AG10803 (cell line): Measurements from ENCODE around the gene HOXA5.

Experiments used
- DNase-seq: peaks from one replicate; pipeline ENCODE4 v3.0.0; 2010; ENCODE audit warnings: low read depth
- H3K4me3 ChIP-seq: 2 replicates; pipeline ENCODE4 v1.5.1; 2011; ENCODE audit warnings: mild to moderate bottlenecking, low read length, control low read depth
- CTCF ChIP-seq: conservative IDR thresholded peaks from 2 replicates; pipeline ENCODE4 v1.5.1; 2011; ENCODE audit warnings: mild to moderate bottlenecking, low read length, control low read depth, inconsistent platforms

HOXA5 gene

GRCh38 chr7:27137640-27138315, 5.7 kb downstream of the HOXA5 start:
- no peak for DNase-seq
- no peak for TF ChIP-seq CTCF
- no peak overlapping the region for H3K4me3 ChIP-seq

GRCh38 chr7:27134392-27134791, 9.1 kb downstream of the HOXA5 start:
- H3K4me3 ChIP-seq, result no peak overlapping the region
- peak; percentile 96 for DNase-seq
- no peak for TF ChIP-seq CTCF

- DNase-seq, result no peak
- H3K4me3 ChIP-seq, result no peak overlapping the region
- no peak for TF ChIP-seq CTCF
Measured at GRCh38 chr7:27133409-27134231, 9.9 kb downstream of the HOXA5 start.

- no peak overlapping the region for H3K4me3 ChIP-seq
- TF ChIP-seq CTCF, result no peak
- DNase-seq, result no peak
Measured at GRCh38 chr7:27132978-27133377, 10.5 kb downstream of the HOXA5 start.

- no peak for DNase-seq
- no peak overlapping the region for H3K4me3 ChIP-seq
- no peak for TF ChIP-seq CTCF
Measured at GRCh38 chr7:27132214-27132613, 11.3 kb downstream of the HOXA5 start.

- no peak for TF ChIP-seq CTCF
- peak overlapping the region; percentile 79 for H3K4me3 ChIP-seq
- DNase-seq, result no peak
Measured at GRCh38 chr7:27131390-27131819, 12.1 kb downstream of the HOXA5 start.
